Measurements from ENCODE around the gene PIEZO1.

Gene PIEZO1

DNA sequence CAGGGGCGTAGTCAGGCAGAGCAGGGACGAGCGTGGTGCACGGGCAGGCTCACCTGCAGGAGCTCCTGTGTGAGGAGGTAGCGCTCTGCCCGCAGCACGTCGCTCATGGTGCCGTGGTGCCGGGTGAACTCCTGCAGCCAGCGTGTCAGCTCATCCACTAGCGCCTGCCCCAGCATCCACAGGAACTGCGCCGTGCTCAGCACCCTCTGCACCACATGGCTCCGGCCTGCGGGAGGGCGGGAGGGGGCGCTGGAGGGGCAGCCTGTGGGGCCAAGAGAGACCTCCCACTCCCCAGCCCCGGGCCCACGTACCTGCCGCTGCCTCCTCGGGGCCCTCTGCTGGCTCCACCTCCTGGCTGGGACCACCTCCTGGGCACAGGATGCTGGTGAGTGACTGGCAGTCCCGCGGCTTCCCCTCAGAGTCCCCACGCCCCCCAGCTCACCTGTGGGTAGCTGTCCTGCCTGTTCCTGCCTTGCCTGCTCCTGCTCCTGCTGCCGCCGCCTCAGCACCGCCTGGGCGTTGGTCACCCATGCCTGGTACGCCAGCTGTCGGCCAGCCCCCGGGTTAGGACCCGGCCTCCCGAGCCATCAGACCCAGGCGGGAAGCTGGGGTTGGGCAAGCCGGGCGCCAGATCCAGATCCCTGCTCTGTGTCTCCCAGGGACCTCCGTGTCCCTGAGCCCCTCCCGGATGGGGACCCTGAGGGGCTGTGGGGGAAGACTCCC lies 62.1 kb downstream of the PIEZO1 start:
- Histone ChIP-seq H3K36me3 (ENCODE audit: insufficient read depth, low read length) (peaks cover 87% of the 10 kb centered on the region), H3K9ac (ENCODE audit: low read length) (no peak overlapping the region), H3K27me3 (ENCODE audit: control insufficient read depth in 1 of 2, insufficient read depth in 2 of 2, low read length in 2 of 2) (no peaks in the 10 kb centered on the region), H3K4me3 (ENCODE audit: low read depth in 1 of 2, low read length in 2 of 2) (no peak overlapping the region), H3K27ac (ENCODE audit: low read depth, low read length) (no peak overlapping the region), H3K9me3 (ENCODE audit: low read length) (no peaks in the 10 kb centered on the region), H3K4me1 (ENCODE audit: insufficient read depth, low read length) (peaks cover 17% of the 10 kb centered on the region)

DNA sequence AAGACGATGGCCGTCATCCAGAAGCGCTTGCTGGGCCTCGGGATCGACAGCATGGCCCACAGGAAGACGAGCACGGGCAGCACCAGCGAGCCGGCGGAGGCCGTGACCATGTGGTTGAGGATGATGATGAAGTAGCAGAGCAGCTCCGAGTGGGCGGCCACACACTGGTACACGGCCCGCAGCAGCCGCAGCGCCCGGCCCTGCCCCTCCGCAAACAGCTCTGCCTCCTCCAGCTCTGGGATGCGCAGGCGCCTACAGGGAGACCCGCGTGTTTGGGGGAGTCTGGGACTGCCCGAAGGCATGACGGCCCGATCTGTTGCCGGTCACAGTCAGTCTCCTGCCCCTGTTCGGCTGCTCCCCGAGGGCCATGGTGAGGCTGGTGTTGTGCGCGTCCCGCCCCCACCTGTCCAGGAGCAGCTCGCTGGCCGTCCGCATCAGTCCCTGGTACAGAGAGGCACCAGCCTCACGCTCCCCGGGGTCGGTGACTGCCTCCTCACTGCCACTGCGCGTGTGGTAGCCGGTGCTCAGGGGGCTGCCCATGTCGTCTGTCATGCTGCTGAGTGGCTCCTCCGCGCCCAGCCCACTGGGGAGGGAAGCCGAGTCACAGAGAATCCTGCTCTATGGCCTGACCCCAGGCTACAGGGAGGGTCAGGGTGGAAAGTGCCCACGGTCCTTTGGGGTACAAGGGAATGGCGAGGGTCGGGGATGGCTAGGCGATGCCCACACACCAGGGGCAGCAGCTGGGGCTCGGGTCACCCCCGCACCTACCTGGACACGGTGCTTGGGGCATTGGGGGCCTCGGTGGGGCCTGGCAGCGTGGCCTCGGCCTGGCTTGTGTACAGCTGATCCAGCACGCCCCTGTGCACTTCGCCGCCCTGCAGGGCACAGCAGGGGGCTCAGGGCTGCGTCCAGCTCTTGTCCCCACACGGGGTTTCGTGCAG lies 62.9 kb downstream of the PIEZO1 start:
- peaks cover 17% of the 10 kb centered on the region for H3K4me1 ChIP-seq (ENCODE audit: insufficient read depth, low read length)
- H3K27ac ChIP-seq (ENCODE audit: low read depth, low read length), result no peak overlapping the region
- no peak overlapping the region for H3K9ac ChIP-seq (ENCODE audit: low read length)
- H3K36me3 ChIP-seq (ENCODE audit: insufficient read depth, low read length), result peaks cover 89% of the 10 kb centered on the region
- no peak overlapping the region for H3K4me3 ChIP-seq (ENCODE audit: low read depth in 1 of 2, low read length in 2 of 2)
- H3K9me3 ChIP-seq (ENCODE audit: low read length), result no peaks in the 10 kb centered on the region
- H3K27me3 ChIP-seq (ENCODE audit: control insufficient read depth in 1 of 2, insufficient read depth in 2 of 2, low read length in 2 of 2), result no peaks in the 10 kb centered on the region

DNA sequence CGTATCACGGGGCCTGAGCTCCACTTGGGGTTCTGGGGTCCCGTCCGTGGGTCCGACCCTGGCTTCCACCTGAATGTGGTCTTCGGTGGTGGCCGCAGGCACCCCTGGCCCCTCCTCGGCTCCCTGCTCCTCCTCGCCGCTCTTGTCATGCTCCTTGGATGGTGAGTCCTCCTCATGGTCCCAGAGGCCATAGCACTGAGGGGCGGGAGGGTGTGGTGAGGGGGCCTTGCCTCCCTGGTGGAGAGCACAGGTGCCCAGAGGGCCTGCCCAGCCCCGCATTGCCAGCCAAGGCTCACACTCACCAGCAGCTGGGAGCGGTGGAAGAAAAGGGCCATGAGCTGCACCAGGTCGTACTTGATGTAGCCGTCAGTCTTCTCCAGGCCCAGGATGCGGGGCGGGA lies 63.8 kb downstream of the PIEZO1 start:
- no peak overlapping the region for H3K4me3 ChIP-seq (ENCODE audit: low read depth in 1 of 2, low read length in 2 of 2)
- no peaks in the 10 kb centered on the region for H3K9me3 ChIP-seq (ENCODE audit: low read length)
- no peak overlapping the region for H3K9ac ChIP-seq (ENCODE audit: low read length)
- peaks cover 89% of the 10 kb centered on the region for H3K36me3 ChIP-seq (ENCODE audit: insufficient read depth, low read length)
- H3K4me1 ChIP-seq (ENCODE audit: insufficient read depth, low read length), result peaks cover 17% of the 10 kb centered on the region
- H3K27ac ChIP-seq (ENCODE audit: low read depth, low read length), result peak overlapping the region; percentile 10
- no peaks in the 10 kb centered on the region for H3K27me3 ChIP-seq (ENCODE audit: control insufficient read depth in 1 of 2, insufficient read depth in 2 of 2, low read length in 2 of 2)

DNA sequence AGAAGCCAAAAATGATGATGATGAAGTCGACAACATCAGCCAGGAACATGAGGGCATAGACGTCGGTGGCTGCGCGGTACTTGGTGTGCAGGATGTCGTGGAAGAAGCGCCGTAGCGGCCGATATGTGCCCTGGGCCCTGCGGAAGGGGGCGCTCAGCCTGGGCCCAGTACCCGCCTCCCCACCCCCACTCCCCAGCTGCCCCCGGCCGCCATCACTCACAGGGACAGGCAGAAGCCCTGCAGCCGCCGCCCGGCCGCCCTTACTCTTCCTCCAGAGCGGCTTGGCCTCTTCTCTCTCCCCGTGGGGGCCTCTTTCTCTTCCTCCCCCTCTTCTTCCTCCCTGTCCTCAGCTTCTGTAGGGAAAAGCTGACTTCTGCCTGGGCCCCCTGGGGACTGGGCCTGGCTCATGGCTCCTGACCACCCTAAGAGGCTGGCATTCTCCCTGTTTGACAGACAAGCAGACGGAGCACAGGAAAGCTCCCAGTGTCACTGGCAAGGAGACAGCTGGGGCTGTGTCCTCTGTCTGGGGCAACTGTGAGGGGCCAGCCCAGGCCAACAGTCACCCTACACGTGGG lies 64.5 kb downstream of the PIEZO1 start:
- Histone ChIP-seq H3K27me3 (ENCODE audit: control insufficient read depth in 1 of 2, insufficient read depth in 2 of 2, low read length in 2 of 2) (no peaks in the 10 kb centered on the region), H3K4me3 (ENCODE audit: low read depth in 1 of 2, low read length in 2 of 2) (no peak overlapping the region), H3K36me3 (ENCODE audit: insufficient read depth, low read length) (peaks cover 89% of the 10 kb centered on the region), H3K27ac (ENCODE audit: low read depth, low read length) (no peak overlapping the region), H3K4me1 (ENCODE audit: insufficient read depth, low read length) (peaks cover 17% of the 10 kb centered on the region), H3K9ac (ENCODE audit: low read length) (no peak overlapping the region), H3K9me3 (ENCODE audit: low read length) (no peaks in the 10 kb centered on the region)

DNA sequence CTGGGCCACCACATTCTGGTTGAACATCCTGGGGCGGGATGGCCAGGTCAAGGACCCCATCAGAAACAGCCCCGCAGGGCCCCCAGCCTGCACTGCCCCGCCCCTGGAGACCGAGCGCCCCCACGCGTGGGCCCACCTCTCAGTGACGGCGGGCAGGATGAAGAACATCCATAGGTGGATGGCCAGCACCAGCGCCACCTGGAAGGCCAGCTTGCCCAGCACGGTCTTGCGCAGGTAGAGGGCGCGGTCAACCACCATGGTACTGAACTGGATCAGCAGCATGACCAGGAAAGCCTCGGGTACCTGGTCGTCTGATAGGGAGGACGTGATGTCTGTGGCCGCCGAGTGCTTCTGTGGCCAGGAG lies 65.1 kb downstream of the PIEZO1 start:
- peaks cover 88% of the 10 kb centered on the region for H3K36me3 ChIP-seq (ENCODE audit: insufficient read depth, low read length)
- no peak overlapping the region for H3K4me3 ChIP-seq (ENCODE audit: low read depth in 1 of 2, low read length in 2 of 2)
- no peaks in the 10 kb centered on the region for H3K27me3 ChIP-seq (ENCODE audit: control insufficient read depth in 1 of 2, insufficient read depth in 2 of 2, low read length in 2 of 2)
- peaks cover 17% of the 10 kb centered on the region for H3K4me1 ChIP-seq (ENCODE audit: insufficient read depth, low read length)
- H3K9me3 ChIP-seq (ENCODE audit: low read length), result no peaks in the 10 kb centered on the region
- H3K9ac ChIP-seq (ENCODE audit: low read length), result no peak overlapping the region
- peak overlapping the region; percentile 54 for H3K27ac ChIP-seq (ENCODE audit: low read depth, low read length)

DNA sequence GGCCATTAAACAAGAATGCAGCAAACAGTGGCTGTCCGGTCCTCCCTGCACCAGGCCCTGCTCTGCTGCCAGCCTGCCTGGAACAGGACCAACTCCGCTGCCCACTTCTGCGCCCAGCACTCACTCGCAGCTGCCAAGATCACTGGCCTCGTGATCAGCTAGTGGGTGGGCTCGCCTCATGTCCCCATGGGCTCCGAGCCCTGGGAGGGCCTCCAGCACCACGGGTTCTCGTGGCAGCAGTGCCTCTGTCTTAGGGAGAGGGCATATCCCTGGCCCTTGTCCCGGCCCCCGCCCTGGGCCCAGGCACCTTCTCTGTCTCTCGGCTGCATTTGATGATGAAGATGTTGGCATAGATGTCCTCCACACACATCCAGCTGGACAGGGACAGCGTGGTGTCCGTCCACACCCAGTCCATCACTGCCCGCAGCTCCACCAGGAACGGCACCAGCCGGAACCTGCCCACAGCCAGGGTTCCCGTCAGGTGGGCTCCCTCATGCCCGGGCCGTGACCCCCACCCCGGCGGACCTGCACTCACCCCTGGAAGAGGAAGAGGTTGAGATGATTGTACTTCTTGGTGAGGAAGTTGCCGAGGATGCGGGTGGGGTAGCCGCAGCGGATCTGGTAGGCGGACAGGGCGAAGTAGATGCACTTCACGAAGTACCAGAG lies 65.6 kb downstream of the PIEZO1 start:
- Histone ChIP-seq H3K9me3 (ENCODE audit: low read length) (no peaks in the 10 kb centered on the region), H3K27ac (ENCODE audit: low read depth, low read length) (peak overlapping the region; percentile 54), H3K4me1 (ENCODE audit: insufficient read depth, low read length) (peaks cover 17% of the 10 kb centered on the region), H3K9ac (ENCODE audit: low read length) (no peak overlapping the region), H3K27me3 (ENCODE audit: control insufficient read depth in 1 of 2, insufficient read depth in 2 of 2, low read length in 2 of 2) (no peaks in the 10 kb centered on the region), H3K4me3 (ENCODE audit: low read depth in 1 of 2, low read length in 2 of 2) (no peak overlapping the region), H3K36me3 (ENCODE audit: insufficient read depth, low read length) (peaks cover 88% of the 10 kb centered on the region)

DNA sequence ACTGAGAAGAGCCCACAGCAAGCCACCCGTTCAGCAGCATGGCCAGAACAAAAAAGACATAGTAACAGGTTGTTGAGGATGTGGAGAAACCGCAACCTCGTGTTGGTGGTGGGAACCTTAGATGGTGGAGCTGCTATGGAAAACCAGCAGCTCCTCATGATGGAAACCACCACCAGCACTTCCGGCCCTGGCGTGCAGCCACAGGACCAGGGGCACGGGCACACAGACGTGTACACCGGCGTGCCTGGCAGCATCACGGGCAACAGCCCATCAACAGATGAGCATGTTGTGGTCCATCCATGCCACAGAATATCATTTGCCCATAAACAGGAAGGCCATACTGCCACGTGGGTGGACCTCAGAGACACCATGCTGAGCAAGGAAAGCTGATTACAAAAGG lies 66.8 kb downstream of the PIEZO1 start:
- Histone ChIP-seq H3K9ac (ENCODE audit: low read length) (no peak overlapping the region), H3K27ac (ENCODE audit: low read depth, low read length) (no peak overlapping the region), H3K27me3 (ENCODE audit: control insufficient read depth in 1 of 2, insufficient read depth in 2 of 2, low read length in 2 of 2) (no peaks in the 10 kb centered on the region), H3K9me3 (ENCODE audit: low read length) (no peaks in the 10 kb centered on the region), H3K4me3 (ENCODE audit: low read depth in 1 of 2, low read length in 2 of 2) (no peak overlapping the region), H3K36me3 (ENCODE audit: insufficient read depth, low read length) (peaks cover 87% of the 10 kb centered on the region), H3K4me1 (ENCODE audit: insufficient read depth, low read length) (peaks cover 17% of the 10 kb centered on the region)

DNA sequence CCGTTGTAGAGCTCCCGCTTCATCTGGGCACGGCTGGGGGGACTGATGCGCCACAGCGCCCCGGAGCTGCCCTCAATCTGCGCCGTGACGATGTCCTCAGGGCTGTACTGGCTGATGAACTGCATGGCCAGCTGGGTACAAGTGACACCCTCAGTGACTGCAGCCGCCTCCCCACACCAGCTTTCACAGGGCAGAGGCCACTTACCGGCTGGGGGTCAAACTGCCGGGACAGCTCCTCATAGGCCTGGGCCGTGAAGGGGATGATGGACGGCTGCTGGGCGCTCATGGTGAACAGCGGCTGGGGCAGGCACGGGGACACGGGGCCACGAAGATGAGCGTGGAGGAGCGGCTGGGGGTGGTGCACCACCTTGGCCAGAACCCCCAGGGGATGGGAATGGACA lies 68.4 kb downstream of the PIEZO1 start:
- H3K9ac ChIP-seq (ENCODE audit: low read length), result no peak overlapping the region
- H3K36me3 ChIP-seq (ENCODE audit: insufficient read depth, low read length), result peaks cover 74% of the 10 kb centered on the region
- no peak overlapping the region for H3K4me3 ChIP-seq (ENCODE audit: low read depth in 1 of 2, low read length in 2 of 2)
- H3K27ac ChIP-seq (ENCODE audit: low read depth, low read length), result no peak overlapping the region
- peaks cover 17% of the 10 kb centered on the region for H3K4me1 ChIP-seq (ENCODE audit: insufficient read depth, low read length)
- H3K27me3 ChIP-seq (ENCODE audit: control insufficient read depth in 1 of 2, insufficient read depth in 2 of 2, low read length in 2 of 2), result no peaks in the 10 kb centered on the region
- no peaks in the 10 kb centered on the region for H3K9me3 ChIP-seq (ENCODE audit: low read length)

DNA sequence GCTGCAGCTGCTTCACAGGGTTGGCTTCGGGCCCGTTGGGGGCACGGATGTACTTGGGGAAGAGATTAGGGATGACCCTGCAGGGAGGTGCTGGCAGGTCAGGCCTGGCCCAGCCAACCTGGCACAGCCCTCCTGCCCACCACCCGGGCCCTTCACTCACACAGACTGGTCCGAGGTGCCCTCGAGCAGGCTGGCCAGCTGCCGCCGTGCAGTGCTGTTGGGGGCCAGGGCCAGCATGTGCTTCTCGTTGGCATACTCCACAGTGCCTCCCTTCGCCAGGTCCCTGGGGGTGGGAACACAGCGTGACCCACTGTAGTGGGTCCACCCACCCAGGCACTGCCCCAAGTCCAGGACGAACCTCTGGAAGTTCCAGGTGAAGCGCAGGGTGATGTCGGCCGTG lies 68.8 kb downstream of the PIEZO1 start:
- Histone ChIP-seq H3K27me3 (ENCODE audit: control insufficient read depth in 1 of 2, insufficient read depth in 2 of 2, low read length in 2 of 2) (no peaks in the 10 kb centered on the region), H3K36me3 (ENCODE audit: insufficient read depth, low read length) (peaks cover 70% of the 10 kb centered on the region), H3K9ac (ENCODE audit: low read length) (no peak overlapping the region), H3K4me3 (ENCODE audit: low read depth in 1 of 2, low read length in 2 of 2) (no peak overlapping the region), H3K9me3 (ENCODE audit: low read length) (no peaks in the 10 kb centered on the region), H3K27ac (ENCODE audit: low read depth, low read length) (no peak overlapping the region), H3K4me1 (ENCODE audit: insufficient read depth, low read length) (peaks cover 17% of the 10 kb centered on the region)

DNA sequence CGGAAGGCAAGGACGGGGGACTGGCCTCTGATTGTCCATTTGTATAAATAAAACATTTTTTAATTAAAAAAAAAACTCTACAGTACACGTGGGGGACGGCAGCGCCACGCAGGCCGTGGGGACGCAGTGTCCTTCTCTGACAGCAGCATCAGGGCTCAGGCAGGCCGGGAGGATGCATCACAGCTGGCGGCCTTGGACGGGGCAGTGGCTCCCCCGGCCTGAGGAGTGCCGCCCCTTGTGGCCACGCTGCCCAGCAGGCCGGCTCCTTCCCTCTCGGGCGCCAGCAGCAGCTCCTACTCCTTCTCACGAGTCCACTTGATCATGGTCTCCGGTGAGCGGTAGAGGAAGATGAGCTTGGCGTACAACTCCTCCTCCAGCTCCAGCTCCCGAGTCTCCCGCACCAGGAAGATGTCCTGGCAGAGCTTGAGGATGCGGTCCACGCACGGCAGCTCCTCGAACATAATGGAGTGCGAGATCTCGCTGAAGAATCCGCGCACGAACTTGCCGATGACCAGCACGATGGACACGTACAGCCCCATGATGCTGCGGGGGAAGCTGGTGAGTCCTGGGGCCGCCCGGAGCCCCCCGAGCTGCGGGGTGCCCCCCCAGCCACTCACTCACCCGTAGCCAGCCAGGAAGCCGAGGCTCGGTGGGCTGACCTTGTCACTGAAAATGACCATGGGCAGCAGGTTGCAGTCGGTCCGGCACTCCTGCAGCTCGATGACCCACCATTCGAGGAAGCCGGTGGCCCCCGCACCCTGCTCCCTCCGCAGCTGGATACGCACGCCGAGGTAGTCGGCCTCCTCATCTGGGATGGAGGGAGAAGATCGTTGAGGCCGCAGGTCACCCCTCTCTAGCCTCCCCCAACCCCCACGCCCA lies 69.5 kb downstream of the PIEZO1 start:
- Histone ChIP-seq H3K4me3 (ENCODE audit: low read depth in 1 of 2, low read length in 2 of 2) (no peak overlapping the region), H3K27me3 (ENCODE audit: control insufficient read depth in 1 of 2, insufficient read depth in 2 of 2, low read length in 2 of 2) (no peaks in the 10 kb centered on the region), H3K27ac (ENCODE audit: low read depth, low read length) (no peak overlapping the region), H3K9ac (ENCODE audit: low read length) (no peak overlapping the region), H3K9me3 (ENCODE audit: low read length) (no peaks in the 10 kb centered on the region), H3K36me3 (ENCODE audit: insufficient read depth, low read length) (peaks cover 64% of the 10 kb centered on the region), H3K4me1 (ENCODE audit: insufficient read depth, low read length) (peaks cover 17% of the 10 kb centered on the region)

All from muscle layer of colon (tissue), 2 donors.